DOHH2 (cell line): ENCODE measurements around the gene PPP1R36.

Experiments
- H3F3A ChIP-seq: fragments of 200-600 bp; sonication (generic), shearing (Covaris generic); 2 replicates; pipeline ENCODE4 v1.6.0; 2016; ENCODE audit warnings: antibody characterized with exemption, mild to moderate bottlenecking; ENCODE audit not compliant: control insufficient read depth, insufficient read depth
- H3K27ac ChIP-seq: fragments of 200-600 bp; sonication (generic); 2 replicates; pipeline ENCODE4 v1.5.1; 2014; ENCODE audit warnings: low read depth, mild to moderate bottlenecking, low read length, moderate library complexity
- H3K27me3 ChIP-seq: fragments of 200-600 bp; sonication (generic); 2 replicates; pipeline ENCODE4 v1.6.1; 2014; ENCODE audit warnings: mild to moderate bottlenecking, low read length, mixed read lengths; ENCODE audit not compliant: control insufficient read depth
- H3K36me3 ChIP-seq: fragments of 200-600 bp; sonication (generic); 2 replicates; pipeline ENCODE4 v1.6.1; 2014; ENCODE audit warnings: mild to moderate bottlenecking, low read length, moderate library complexity, mixed read lengths; ENCODE audit not compliant: control insufficient read depth
- H3K4me1 ChIP-seq: fragments of 200-600 bp; sonication (generic); 2 replicates; pipeline ENCODE4 v1.6.1; 2014; ENCODE audit warnings: mild to moderate bottlenecking, low read length, mixed read lengths; ENCODE audit not compliant: control insufficient read depth
- H3K4me2 ChIP-seq: fragments of 200-600 bp; sonication (generic); 2 replicates; pipeline ENCODE4 v1.6.0; 2014; ENCODE audit warnings: mild to moderate bottlenecking, low read length, moderate library complexity
- H3K4me3 ChIP-seq: fragments of 200-600 bp; sonication (generic); 2 replicates; pipeline ENCODE4 v1.5.1; 2014; ENCODE audit warnings: mild to moderate bottlenecking, low read length, mixed read lengths
- H3K79me2 ChIP-seq: fragments of 200-600 bp; sonication (generic); 2 replicates; pipeline ENCODE4 v1.6.1; 2014; ENCODE audit warnings: mild to moderate bottlenecking, low read length, mixed read lengths; ENCODE audit not compliant: control insufficient read depth
- H3K9me2 ChIP-seq: fragments of 200-600 bp; sonication (generic); replicated peaks from 2 replicates; pipeline ENCODE4 v1.6.1; 2014; ENCODE audit warnings: mild to moderate bottlenecking, low read length, mixed read lengths; ENCODE audit not compliant: control insufficient read depth
- H3K9me3 ChIP-seq: fragments of 200-600 bp; sonication (generic); 2 replicates; pipeline ENCODE4 v1.6.1; 2014; ENCODE audit warnings: antibody characterized with exemption, low read length, mixed read lengths; ENCODE audit not compliant: control insufficient read depth, insufficient read depth
- H4K20me1 ChIP-seq: fragments of 200-600 bp; sonication (generic); 2 replicates; pipeline ENCODE4 v1.6.0; 2014; ENCODE audit warnings: low read depth, mild to moderate bottlenecking, antibody characterized with exemption, low read length, moderate library complexity; ENCODE audit not compliant: control insufficient read depth, insufficient read depth
- CTCF ChIP-seq: fragments of 200-600 bp; sonication (generic); IDR thresholded peaks from one replicate; pipeline ENCODE4 v1.5.1; 2014; ENCODE audit warnings: antibody characterized with exemption, mild to moderate bottlenecking, low read depth, low read length; ENCODE audit not compliant: poor library complexity, severe bottlenecking
- EZH2phosphoT487 ChIP-seq: fragments of 200-600 bp; sonication (generic); IDR thresholded peaks from 2 replicates; pipeline ENCODE4 v1.6.1; 2017; ENCODE audit warnings: borderline replicate concordance, mild to moderate bottlenecking, antibody characterized with exemption, low read length, moderate library complexity, mixed read lengths

The PPP1R36 gene

GRCh38 chr14:64584190-64584589 is 34.4 kb downstream of the PPP1R36 start:
- Histone ChIP-seq H3K9me3 (no peaks in the 10 kb centered on the region), H3K4me3 (no peak overlapping the region), H3K27me3 (peaks cover 2% of the 10 kb centered on the region; the same call in 1 of the 2 replicates), H3K4me2 (no peak overlapping the region), H3K36me3 (no peaks in the 10 kb centered on the region), H3K4me1 (no peaks in the 10 kb centered on the region), H3K9me2 (no peaks in the 10 kb centered on the region), H3F3A (no peaks in the 10 kb centered on the region), H4K20me1 (no peaks in the 10 kb centered on the region), H3K79me2 (no peaks in the 10 kb centered on the region), H3K27ac (no peak overlapping the region)
- TF ChIP-seq CTCF, result no peak
- TF ChIP-seq EZH2phosphoT487, result no peak

- no peak overlapping the region for H3K27ac ChIP-seq
- H3K9me2 ChIP-seq, result no peaks in the 10 kb centered on the region
- H3K36me3 ChIP-seq, result no peaks in the 10 kb centered on the region
- no peaks in the 10 kb centered on the region for H3K79me2 ChIP-seq
- peaks cover 19% of the 10 kb centered on the region for H3K27me3 ChIP-seq
- no peak overlapping the region for H3K4me2 ChIP-seq
- no peak overlapping the region for H3K4me3 ChIP-seq
- H3K9me3 ChIP-seq, result no peaks in the 10 kb centered on the region
- no peaks in the 10 kb centered on the region for H4K20me1 ChIP-seq
- H3F3A ChIP-seq, result no peaks in the 10 kb centered on the region
- no peaks in the 10 kb centered on the region for H3K4me1 ChIP-seq
- TF ChIP-seq EZH2phosphoT487, result no peak
- TF ChIP-seq CTCF, result no peak
These were observed 42.0 kb downstream of the PPP1R36 start for GRCh38 chr14:64591809-64592208.

- Histone ChIP-seq H3K9me2 (no peaks in the 10 kb centered on the region), H4K20me1 (no peaks in the 10 kb centered on the region), H3K4me3 (no peak overlapping the region), H3K79me2 (no peaks in the 10 kb centered on the region), H3K27me3 (peaks cover 18% of the 10 kb centered on the region), H3K9me3 (no peaks in the 10 kb centered on the region), H3K27ac (no peak overlapping the region), H3F3A (no peaks in the 10 kb centered on the region), H3K4me2 (no peak overlapping the region), H3K4me1 (no peaks in the 10 kb centered on the region), H3K36me3 (no peaks in the 10 kb centered on the region)
- TF ChIP-seq EZH2phosphoT487 (no peak), CTCF (no peak)
These were observed 44.7 kb downstream of the PPP1R36 start for GRCh38 chr14:64594438-64594837.

- Histone ChIP-seq H3K4me1 (no peaks in the 10 kb centered on the region), H4K20me1 (no peaks in the 10 kb centered on the region), H3K9me2 (no peaks in the 10 kb centered on the region), H3K36me3 (no peaks in the 10 kb centered on the region), H3F3A (no peaks in the 10 kb centered on the region), H3K9me3 (no peaks in the 10 kb centered on the region), H3K79me2 (no peaks in the 10 kb centered on the region), H3K4me2 (no peak overlapping the region), H3K27me3 (peaks cover 13% of the 10 kb centered on the region), H3K27ac (no peak overlapping the region), H3K4me3 (no peak overlapping the region)
- TF ChIP-seq EZH2phosphoT487, result no peak
- TF ChIP-seq CTCF, result no peak
These were observed 48.6 kb downstream of the PPP1R36 start for GRCh38 chr14:64598404-64598803.
